ENCODE results near the gene AASS.

- no peak for TF ChIP-seq CTCF (IDR thresholded peaks at IDR 0.05; ENCODE audit: low read depth, low read length, poor library complexity, severe bottlenecking)
- TF ChIP-seq EZH2phosphoT487 (IDR thresholded peaks at IDR 0.05; ENCODE audit: borderline replicate concordance, low read length) = no peak
Observed at GRCh38 chr7:122055073-122055472, 89.0 kb downstream of the AASS start.
